HG02588 (cell line): ENCODE data around the gene AMIGO2.
A peak's percentile ranks its signal among the peaks of the same experiment; 100 is the strongest.
"Not testable (repeated sequence)": the region's sequence is repeated elsewhere in the genome, so short reads cannot be mapped to it uniquely, and the experiment has no call there.

Experiments
- ATAC-seq: cut with Tn5 transposase; IDR thresholded peaks from one replicate; pipeline ENCODE4 v1.9.1; 2021; ENCODE audit warnings: mild to moderate bottlenecking, moderate library complexity; ENCODE audit not compliant: unreplicated experiment

Gene AMIGO2, protein sequence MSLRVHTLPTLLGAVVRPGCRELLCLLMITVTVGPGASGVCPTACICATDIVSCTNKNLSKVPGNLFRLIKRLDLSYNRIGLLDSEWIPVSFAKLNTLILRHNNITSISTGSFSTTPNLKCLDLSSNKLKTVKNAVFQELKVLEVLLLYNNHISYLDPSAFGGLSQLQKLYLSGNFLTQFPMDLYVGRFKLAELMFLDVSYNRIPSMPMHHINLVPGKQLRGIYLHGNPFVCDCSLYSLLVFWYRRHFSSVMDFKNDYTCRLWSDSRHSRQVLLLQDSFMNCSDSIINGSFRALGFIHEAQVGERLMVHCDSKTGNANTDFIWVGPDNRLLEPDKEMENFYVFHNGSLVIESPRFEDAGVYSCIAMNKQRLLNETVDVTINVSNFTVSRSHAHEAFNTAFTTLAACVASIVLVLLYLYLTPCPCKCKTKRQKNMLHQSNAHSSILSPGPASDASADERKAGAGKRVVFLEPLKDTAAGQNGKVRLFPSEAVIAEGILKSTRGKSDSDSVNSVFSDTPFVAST

DNA sequence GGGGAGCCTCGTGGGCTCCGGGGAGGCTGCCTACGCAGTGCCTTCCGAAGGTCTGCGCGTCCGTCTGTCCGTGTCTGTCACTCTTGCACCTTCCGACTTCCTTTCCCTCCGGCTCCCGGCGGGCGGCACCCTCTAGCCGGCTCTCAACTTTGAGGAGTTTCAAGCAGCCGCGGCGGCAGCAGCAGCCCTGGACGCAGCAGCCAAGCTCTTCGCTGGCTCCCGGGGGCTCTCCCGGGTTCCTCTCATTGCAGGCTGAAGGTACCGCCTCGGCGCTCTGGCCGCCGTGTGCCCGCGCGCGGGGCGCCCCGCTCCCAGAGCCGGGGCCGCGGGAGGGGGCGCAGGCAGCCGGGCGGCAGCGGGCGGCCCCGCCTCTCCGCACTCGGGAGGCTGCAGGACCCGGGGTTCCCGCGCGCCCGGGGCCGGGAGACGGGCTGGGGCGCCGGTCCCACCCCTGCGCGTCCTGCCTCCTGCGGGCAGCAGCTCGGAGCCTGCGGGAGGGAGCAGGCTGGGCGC is at the start of gene AMIGO2, which contains the start of gene PCED1B:
Gene AMIGO2 (minus strand): TSS at position 492 of the 513 bp plus-strand sequence. CDS start 957 bp downstream, outside the sequence.
Gene PCED1B (plus strand): TSS at position 154 of the 513 bp plus-strand sequence. CDS start 155,443 bp downstream, outside the sequence.
- peak; percentile 63 for ATAC-seq

DNA sequence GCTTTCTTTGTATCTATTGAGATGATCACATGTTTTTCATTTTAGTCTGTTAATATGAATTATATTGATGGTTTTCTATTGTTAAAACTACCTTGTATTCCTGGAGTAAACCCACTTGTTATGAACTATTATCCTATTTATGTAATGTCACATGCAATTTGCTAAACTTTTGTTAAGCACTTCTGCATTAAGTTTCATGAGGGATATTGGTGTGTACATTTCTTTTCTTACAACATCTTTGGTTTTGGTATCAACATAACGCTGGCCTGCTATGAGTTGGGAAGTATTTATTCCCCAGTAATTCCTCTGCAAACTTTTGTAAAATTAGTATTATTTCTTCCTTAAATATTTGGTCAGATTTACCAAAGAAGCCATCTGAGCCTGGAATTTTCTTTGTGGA is 46.5 kb upstream of the AMIGO2 start:
- ATAC-seq, result no peak

- ATAC-seq, result no peak
Measured at GRCh38 chr12:47124451-47124850, 44.7 kb upstream of the AMIGO2 start.

- ATAC-seq, result no peak
Measured at GRCh38 chr12:47123730-47124129, 44.0 kb upstream of the AMIGO2 start.

DNA sequence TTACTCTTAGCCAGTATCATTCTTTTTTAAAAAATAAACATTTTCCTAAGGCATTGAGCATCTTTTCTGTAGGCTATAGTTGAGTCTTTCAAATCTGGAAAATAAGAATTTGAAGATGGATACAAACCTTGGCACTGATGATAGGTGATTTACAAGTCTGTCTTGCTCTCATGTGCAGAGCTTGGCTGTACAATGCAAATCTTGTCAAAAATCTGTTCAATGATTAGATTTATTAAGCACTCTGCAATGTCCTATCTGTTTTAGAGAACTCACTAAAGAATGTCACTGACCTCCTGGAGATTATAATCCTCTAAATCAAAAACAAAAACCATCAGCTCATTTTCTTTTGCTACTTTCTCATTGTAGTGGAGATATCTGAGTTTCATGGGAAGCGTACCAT is 42.8 kb upstream of the AMIGO2 start:
- ATAC-seq, result no peak

DNA sequence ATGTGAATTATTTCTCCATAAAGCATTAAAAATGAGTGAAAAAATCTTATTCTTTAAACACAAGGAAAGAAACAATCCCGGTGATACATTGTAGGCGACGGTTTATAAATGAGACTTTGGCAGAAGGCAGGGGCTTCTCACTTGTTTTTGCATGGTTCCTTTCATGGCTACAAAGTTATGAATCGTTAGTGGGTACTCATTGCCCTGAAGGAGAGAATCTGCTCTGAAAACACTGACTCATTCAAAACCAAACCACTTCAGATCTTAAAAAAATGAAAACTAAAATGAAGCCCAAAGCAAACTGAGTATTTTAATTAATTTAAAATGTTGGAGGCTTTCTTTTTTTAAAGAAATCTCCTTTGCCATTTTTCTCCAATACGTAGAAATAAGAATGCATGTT is 41.4 kb upstream of the AMIGO2 start:
- ATAC-seq, result no peak

- ATAC-seq, result no peak
Measured at GRCh38 chr12:47120736-47121135, 41.0 kb upstream of the AMIGO2 start.

DNA sequence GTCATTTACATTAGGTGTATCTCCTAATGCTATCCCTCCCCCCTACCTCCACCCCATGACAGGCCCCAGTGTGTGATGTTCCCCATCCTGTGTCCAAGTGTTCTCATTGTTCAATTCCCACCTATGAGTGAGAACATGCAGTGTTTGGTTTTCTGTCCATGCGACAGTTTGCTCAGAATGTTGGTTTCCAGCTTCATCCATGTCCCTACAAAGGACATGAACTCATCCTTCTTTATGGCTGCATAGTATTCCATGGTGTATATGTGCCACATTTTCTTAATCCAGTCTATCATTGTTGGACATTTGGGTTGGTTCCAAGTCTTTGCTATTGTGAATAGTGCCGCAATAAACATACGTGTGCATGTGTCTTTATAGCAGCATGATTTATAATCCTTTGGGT is 37.5 kb upstream of the AMIGO2 start:
- not testable (repeated sequence) for ATAC-seq

- no peak for ATAC-seq
Measured at GRCh38 chr12:47114481-47114892, 34.7 kb upstream of the AMIGO2 start.

- no peak for ATAC-seq
Measured at GRCh38 chr12:47112679-47113078, 32.9 kb upstream of the AMIGO2 start.

DNA sequence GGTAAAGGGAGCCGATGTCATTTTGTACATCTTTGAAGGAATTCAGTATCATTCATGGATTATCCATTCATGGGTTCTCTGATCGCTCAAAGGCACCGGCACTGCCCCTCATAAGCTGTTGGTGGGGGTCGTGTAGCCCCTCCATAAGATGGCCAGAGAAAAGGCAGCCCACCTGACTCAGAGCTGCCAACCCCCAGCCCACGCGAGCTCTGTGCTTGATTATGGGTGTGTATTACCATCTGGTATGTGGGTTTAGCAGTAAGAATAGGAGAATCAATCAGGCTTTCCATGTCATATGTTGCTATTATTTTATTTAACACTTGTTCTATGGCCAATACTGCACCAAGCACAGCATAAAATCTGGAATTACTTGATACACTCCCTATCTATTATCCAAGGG is 32.1 kb upstream of the AMIGO2 start:
- no peak for ATAC-seq

DNA sequence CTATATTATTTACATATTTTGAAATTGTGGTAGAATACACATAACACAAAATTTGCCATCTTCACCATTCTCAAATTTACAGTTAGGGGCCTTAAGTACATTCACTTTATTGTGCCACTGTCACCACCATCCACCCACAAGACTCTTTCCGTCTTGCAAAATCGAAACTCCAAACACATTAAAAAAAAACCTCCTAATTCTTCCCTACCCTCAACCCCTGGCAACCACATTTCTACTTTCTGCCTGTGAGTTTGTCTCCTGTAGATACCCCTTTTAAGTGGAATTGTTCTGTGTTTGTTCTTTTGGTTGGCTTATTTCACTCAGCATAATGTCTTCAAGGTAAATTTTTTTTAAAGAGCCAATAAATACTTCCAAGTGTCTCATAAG is 31.6 kb upstream of the AMIGO2 start:
- ATAC-seq, result no peak

- ATAC-seq, result no peak
Measured at GRCh38 chr12:47110718-47111391, 31.1 kb upstream of the AMIGO2 start.

DNA sequence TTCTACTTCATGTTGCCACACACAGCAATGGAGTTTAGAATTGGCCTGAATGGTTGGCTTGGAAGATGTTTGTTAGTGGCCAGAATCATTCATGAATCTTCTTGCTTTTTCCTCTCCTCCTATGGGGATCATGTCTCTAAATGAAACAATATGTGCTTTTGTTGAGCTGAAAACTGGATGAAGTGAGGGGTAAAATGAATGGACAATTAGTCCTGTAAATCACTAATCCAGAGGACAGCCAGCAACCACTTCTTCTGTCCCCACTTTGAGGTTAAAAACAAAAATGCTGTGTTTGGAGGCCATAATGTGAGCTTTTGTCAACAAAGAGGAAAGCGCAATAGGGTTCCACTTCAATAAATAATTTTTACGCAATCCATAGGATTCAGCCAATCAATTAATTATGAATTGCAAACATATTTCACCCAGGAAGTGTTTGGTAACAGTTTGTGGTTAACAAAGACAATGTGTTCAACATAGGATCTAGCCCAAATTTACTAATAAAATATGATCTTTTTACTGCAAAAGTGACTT is 30.3 kb upstream of the AMIGO2 start:
- no peak for ATAC-seq

DNA sequence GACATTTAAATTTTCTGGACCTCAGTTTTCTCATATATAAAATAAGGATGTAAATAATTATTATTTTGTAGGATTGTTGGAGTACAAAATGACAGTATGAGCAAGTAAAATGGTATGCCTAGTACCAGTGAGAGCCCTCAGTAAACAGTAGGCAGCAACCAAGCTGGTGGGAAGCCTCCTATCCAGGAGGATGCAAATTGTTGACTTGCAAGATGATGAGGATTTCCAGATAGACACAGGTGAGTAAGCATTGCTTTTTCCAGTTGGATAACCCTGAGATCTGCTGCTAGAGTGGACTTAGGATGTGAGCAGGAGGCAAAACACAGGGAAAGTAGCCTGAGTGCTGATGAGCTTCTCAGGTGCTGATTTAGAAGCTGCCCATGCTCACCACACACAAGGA is 28.2 kb upstream of the AMIGO2 start:
- no peak for ATAC-seq

GRCh38 chr12:47107446-47107845 is 27.7 kb upstream of the AMIGO2 start:
- no peak for ATAC-seq

DNA sequence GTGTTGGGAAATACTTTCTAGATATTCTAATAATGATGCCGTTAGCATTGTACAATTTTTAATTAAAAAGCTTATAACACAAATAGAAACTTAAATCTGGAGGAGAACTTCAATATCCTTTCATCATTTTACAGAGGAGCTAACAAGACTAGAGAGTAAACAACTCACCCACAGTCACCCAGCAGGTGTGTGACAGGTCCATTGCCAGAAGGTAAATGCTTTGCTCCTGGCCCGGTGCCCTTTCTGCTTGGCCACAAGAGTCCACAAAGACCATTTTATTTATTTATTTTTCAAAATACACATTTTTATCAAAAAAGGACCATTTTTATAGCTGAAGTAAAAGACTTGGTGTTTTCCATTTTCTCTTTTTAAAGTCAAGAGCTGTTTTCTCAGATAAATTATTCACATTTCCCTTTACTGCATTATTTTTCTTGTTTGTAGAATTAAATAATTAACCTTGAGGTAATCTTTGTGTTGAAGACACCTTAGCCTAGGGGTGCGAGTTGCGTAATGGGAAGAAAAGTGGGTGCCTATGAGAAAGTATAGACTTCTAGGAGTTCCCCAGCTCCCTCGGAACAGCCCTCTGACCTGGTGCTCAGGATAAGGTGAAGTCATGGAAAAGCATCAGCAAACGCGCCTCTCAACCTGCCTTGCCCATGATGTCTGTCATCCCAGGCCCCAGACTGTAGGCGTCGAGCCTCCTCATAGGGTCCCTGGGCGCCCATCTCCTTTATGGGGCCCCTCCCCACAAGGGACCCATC is 26.3 kb upstream of the AMIGO2 start:
- ATAC-seq, result no peak

- no peak for ATAC-seq
Measured at GRCh38 chr12:47102845-47103651, 23.3 kb upstream of the AMIGO2 start.

DNA sequence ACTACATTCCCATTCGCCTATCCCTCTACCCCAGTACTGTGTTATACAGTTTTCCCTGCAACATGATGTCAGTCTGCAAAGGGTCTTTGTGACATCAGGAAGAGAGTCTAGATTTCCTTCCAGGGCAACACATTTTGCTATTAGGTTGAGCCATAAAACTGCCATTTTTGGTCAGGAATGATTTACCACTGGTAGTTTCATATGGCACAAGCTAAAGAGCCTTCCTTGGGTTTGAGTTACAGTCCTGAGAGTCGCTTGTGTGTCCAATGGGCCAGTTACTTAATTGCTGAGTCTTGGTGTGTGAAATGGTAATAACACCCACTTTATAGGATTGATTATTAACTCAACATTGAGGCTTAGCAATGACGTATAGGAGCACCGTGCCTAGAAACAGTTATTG is 22.6 kb upstream of the AMIGO2 start:
- ATAC-seq, result no peak

DNA sequence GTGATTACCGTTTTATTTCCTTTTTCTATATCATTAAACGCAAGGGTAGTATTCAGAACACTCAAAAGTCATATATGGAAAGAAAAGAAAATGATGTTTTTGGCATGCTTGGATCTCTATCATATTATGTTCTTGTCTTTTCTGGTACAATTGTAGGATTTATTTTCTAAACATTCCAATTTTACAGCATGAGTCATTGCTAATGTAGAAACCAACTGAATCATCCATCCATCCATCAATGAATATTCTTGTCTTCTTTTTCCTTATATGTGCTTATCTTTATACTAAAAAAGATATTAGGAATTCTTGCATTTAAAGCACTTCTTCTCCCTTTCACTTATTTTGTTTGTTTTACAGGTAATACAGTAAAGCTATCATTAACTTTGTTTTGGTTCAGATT is 20.4 kb upstream of the AMIGO2 start:
- ATAC-seq, result no peak
